GM06990 (cell line): ENCODE data around the gene EYA3.
A peak's percentile ranks its signal among the peaks of the same experiment; 100 is the strongest.

Experiments
- DNase-seq: peaks from one replicate; pipeline ENCODE4 v3.0.0-alpha.2; 2011; ENCODE audit not compliant: insufficient read length; ENCODE audit errors: extremely low read depth
- H3K27me3 ChIP-seq: replicated peaks from 2 replicates; pipeline ENCODE4 v1.6.0; 2011; ENCODE audit warnings: low read length; ENCODE audit not compliant: control insufficient read depth, insufficient read depth
- H3K36me3 ChIP-seq: 2 replicates; pipeline ENCODE4 v1.5.1; 2011; ENCODE audit warnings: low read length; ENCODE audit not compliant: control insufficient read depth, insufficient read depth
- H3K4me3 ChIP-seq: replicated peaks from 2 replicates; pipeline ENCODE4 v1.5.1; 2011; ENCODE audit warnings: low read depth, mild to moderate bottlenecking, control low read depth, low read length
- CTCF ChIP-seq: IDR thresholded peaks from 2 replicates; pipeline ENCODE4 v1.5.1; 2011; ENCODE audit warnings: low read length, control low read depth, mild to moderate bottlenecking, inconsistent platforms; ENCODE audit not compliant: insufficient read depth, poor library complexity, severe bottlenecking

EYA3 gene

GRCh38 chr1:28099050-28099769 lies 10.8 kb upstream of the EYA3 start:
- TF ChIP-seq CTCF = no peak
- no peak overlapping the region for H3K4me3 ChIP-seq
- no peaks in the 10 kb centered on the region for H3K27me3 ChIP-seq
- H3K36me3 ChIP-seq = no peaks in the 10 kb centered on the region
- no peak for DNase-seq

- DNase-seq = no peak
- Histone ChIP-seq H3K36me3 (no peaks in the 10 kb centered on the region), H3K4me3 (no peak overlapping the region), H3K27me3 (no peaks in the 10 kb centered on the region)
- TF ChIP-seq CTCF = no peak
Measured at GRCh38 chr1:28097100-28097472, 8.7 kb upstream of the EYA3 start.

- no peak for DNase-seq
- no peak overlapping the region for H3K4me3 ChIP-seq
- TF ChIP-seq CTCF = no peak
- H3K36me3 ChIP-seq = no peaks in the 10 kb centered on the region
- no peaks in the 10 kb centered on the region for H3K27me3 ChIP-seq
Measured at GRCh38 chr1:28096210-28097099, 8.0 kb upstream of the EYA3 start.

GRCh38 chr1:28091043-28091781 lies 2.8 kb upstream of the EYA3 start:
- TF ChIP-seq CTCF = peak; percentile 71
- Histone ChIP-seq H3K4me3 (no peak overlapping the region), H3K27me3 (no peaks in the 10 kb centered on the region), H3K36me3 (no peaks in the 10 kb centered on the region)
- no peak for DNase-seq

GRCh38 chr1:28087614-28088167 lies 719 bp downstream of the EYA3 start:
- H3K27me3 ChIP-seq = no peaks in the 10 kb centered on the region
- peak overlapping the region; percentile 99 for H3K4me3 ChIP-seq
- H3K36me3 ChIP-seq = no peaks in the 10 kb centered on the region
- DNase-seq = peak; percentile 41
- peak; percentile 29 for TF ChIP-seq CTCF
